ENCODE measurements around the gene ARID4B. TPM values are rescaled to one million over a fixed set of nuclear protein-coding genes. Genes with fewer than 3 reads are reported as not detected.

Gene ARID4B
- total and polyA plus RNA-seq, 2 of the 13 experiments (the other 11 are each of a cell fraction or from before 2014, with no cell fraction given): 9.7 to 24.6 TPM

DNA sequence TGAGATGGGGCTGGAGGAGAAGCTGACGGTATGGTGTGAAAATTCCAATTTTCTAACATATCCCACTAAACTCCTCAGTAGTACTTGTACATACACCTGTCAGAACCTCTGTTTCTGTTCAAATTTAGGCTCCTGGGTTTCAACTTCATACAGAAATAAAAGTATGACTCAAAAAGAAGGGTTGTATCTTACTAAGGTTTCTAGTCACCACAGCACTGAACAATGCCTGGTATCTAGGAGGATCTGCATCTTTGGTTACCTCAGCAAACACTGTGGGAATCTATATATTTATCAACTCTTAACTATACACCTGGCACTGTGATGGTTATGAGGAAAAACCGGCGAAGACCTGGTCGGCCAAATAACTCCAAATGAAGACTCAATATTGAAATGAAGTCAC, 180.7 kb downstream of the ARID4B start (continued):
- no peak for TF ChIP-seq ZNF776 (CRISPR knock-in tag; IDR thresholded peaks at IDR 0.05)
- TF ChIP-seq, protein P1, sequence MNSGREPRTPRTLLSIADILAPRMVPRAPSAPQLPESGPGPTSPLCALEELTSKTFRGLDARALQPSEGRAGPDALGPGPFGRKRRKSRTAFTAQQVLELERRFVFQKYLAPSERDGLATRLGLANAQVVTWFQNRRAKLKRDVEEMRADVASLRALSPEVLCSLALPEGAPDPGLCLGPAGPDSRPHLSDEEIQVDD (CRISPR knock-in tag; IDR thresholded peaks at IDR 0.05; ENCODE audit: borderline replicate concordance): no peak
- no peak for TF ChIP-seq RELA (CRISPR knock-in tag; IDR thresholded peaks at IDR 0.05)
- no peak for TF ChIP-seq EED (CRISPR knock-in tag; IDR thresholded peaks at IDR 0.05)
- no peak for TF ChIP-seq YEATS4 (CRISPR knock-in tag; IDR thresholded peaks at IDR 0.05; ENCODE audit: borderline replicate concordance)
- TF ChIP-seq BORCS8-MEF2B (CRISPR knock-in tag; IDR thresholded peaks at IDR 0.05): no peak
- TF ChIP-seq RCOR2 (CRISPR knock-in tag; IDR thresholded peaks at IDR 0.05): no peak

DNA sequence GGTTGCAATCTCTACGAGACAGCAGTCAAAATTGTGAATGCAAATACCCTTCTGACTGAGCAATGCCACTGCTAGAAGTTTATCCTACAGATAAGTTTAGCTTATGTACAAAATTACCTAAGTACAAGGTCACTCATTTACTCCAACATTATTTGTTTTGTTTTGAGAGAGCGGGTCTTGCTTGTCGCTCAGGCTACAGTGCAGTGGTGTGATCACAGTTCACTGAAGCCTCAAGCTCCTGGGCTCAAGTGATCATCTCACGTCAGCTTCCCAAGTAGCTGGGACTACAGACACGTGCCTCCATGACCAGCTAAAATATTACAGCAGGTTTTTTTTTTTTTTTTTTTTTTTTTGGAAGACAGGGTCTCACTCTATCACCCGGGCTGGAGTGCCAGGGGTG, 182.3 kb downstream of the ARID4B start:
- Histone ChIP-seq H3K27me3 (ENCODE audit: control insufficient read depth in 1 of 2, insufficient read depth in 2 of 2, low read length in 2 of 2) (no peaks in the 10 kb centered on the region), H3K36me3 (replicated peaks in 1 of 2; ENCODE audit: control insufficient read depth in 1 of 2, insufficient read depth in 2 of 2, low read length in 2 of 2) (peaks cover 17 to 55% of the 10 kb centered on the region in 2 experiments), H4K20me1 (ENCODE audit: insufficient read depth, low read length) (no peaks in the 10 kb centered on the region), H3K4me1 (ENCODE audit: insufficient read depth, low read length) (peaks cover 14% of the 10 kb centered on the region), H3K9me3 (ENCODE audit: low read length) (no peaks in the 10 kb centered on the region), H3K4me3 (replicated peaks in 1 of 3; ENCODE audit: insufficient read depth in 1 of 3, low read depth in 2 of 3, low read length in 3 of 3) (no peak overlapping the region), H3K9ac (ENCODE audit: insufficient read depth, low read depth, low read length) (no peak overlapping the region), H3K4me2 (ENCODE audit: low read depth, low read length) (peak overlapping the region; percentile 29; the same call in 1 of the 2 replicates), H3K79me2 (ENCODE audit: insufficient read depth, low read length) (peaks cover 9% of the 10 kb centered on the region), H2AFZ (ENCODE audit: low read length) (no peak overlapping the region), H3K27ac (ENCODE audit: extremely low read length, insufficient read depth, low read length) (peak overlapping the region; percentile 54)
- peak; percentile 39 for FAIRE-seq
- 53% methylated on average over 6 of the region's 6 CpGs for WGBS (ENCODE audit: low lambda C conversion rate)
- ATAC-seq: peak; percentile 91
- intact Hi-C loops (cut with micrococcal nuclease; ENCODE audit: unreplicated experiment) (no loop called here), in situ Hi-C loops (cut with HindIII; ENCODE audit: extremely low pct_ligation_motif_present, low pct_unique_long_range_greater_than_20kb) (no loop called here)
- ChIA-PET CTCF (ENCODE audit: low intra/inter-chr PET ratio, low total read pairs) (no interaction called here), POLR2A (interaction anchor here (1.1 to 2.5 kb wide), 4 partner anchors 8 to 16 kb away, joined by 3 to 9 read pairs (median 6); partner anchors contain the start of genes RBM34 and TOMM20)
- DNase-seq (ENCODE audit: low spot score): no peak
- BruUV-seq (replicated peaks): no TSS peak
- TF ChIP-seq ZFP36 (IDR thresholded peaks at IDR 0.05; ENCODE audit: borderline replicate concordance, low read depth, low read length, partially characterized antibody) (no peak), EED (CRISPR knock-in tag; IDR thresholded peaks at IDR 0.05) (no peak), ZBTB7A (CRISPR knock-in tag; IDR thresholded peaks at IDR 0.05) (0 out of 2 replicates have a peak, but pooled peaks have one; percentile 13), GATAD2A (CRISPR knock-in tag; IDR thresholded peaks at IDR 0.05) (peak; percentile 43; the same call in 1 of the 2 replicates)
- TF ChIP-seq, protein P2, sequence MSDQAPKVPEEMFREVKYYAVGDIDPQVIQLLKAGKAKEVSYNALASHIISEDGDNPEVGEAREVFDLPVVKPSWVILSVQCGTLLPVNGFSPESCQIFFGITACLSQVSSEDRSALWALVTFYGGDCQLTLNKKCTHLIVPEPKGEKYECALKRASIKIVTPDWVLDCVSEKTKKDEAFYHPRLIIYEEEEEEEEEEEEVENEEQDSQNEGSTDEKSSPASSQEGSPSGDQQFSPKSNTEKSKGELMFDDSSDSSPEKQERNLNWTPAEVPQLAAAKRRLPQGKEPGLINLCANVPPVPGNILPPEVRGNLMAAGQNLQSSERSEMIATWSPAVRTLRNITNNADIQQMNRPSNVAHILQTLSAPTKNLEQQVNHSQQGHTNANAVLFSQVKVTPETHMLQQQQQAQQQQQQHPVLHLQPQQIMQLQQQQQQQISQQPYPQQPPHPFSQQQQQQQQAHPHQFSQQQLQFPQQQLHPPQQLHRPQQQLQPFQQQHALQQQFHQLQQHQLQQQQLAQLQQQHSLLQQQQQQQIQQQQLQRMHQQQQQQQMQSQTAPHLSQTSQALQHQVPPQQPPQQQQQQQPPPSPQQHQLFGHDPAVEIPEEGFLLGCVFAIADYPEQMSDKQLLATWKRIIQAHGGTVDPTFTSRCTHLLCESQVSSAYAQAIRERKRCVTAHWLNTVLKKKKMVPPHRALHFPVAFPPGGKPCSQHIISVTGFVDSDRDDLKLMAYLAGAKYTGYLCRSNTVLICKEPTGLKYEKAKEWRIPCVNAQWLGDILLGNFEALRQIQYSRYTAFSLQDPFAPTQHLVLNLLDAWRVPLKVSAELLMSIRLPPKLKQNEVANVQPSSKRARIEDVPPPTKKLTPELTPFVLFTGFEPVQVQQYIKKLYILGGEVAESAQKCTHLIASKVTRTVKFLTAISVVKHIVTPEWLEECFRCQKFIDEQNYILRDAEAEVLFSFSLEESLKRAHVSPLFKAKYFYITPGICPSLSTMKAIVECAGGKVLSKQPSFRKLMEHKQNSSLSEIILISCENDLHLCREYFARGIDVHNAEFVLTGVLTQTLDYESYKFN (CRISPR knock-in tag; conservative IDR thresholded peaks at IDR 0.05): 0 out of 2 replicates have a peak, but pooled peaks have one; percentile 40
- TF ChIP-seq, protein P3, sequence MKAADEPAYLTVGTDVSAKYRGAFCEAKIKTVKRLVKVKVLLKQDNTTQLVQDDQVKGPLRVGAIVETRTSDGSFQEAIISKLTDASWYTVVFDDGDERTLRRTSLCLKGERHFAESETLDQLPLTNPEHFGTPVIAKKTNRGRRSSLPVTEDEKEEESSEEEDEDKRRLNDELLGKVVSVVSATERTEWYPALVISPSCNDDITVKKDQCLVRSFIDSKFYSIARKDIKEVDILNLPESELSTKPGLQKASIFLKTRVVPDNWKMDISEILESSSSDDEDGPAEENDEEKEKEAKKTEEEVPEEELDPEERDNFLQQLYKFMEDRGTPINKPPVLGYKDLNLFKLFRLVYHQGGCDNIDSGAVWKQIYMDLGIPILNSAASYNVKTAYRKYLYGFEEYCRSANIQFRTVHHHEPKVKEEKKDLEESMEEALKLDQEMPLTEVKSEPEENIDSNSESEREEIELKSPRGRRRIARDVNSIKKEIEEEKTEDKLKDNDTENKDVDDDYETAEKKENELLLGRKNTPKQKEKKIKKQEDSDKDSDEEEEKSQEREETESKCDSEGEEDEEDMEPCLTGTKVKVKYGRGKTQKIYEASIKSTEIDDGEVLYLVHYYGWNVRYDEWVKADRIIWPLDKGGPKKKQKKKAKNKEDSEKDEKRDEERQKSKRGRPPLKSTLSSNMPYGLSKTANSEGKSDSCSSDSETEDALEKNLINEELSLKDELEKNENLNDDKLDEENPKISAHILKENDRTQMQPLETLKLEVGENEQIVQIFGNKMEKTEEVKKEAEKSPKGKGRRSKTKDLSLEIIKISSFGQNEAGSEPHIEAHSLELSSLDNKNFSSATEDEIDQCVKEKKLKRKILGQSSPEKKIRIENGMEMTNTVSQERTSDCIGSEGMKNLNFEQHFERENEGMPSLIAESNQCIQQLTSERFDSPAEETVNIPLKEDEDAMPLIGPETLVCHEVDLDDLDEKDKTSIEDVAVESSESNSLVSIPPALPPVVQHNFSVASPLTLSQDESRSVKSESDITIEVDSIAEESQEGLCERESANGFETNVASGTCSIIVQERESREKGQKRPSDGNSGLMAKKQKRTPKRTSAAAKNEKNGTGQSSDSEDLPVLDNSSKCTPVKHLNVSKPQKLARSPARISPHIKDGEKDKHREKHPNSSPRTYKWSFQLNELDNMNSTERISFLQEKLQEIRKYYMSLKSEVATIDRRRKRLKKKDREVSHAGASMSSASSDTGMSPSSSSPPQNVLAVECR (CRISPR knock-in tag; IDR thresholded peaks at IDR 0.05; ENCODE audit: borderline replicate concordance): peak; percentile 32; the same call in 1 of the 2 replicates
- TF ChIP-seq, protein P4, sequence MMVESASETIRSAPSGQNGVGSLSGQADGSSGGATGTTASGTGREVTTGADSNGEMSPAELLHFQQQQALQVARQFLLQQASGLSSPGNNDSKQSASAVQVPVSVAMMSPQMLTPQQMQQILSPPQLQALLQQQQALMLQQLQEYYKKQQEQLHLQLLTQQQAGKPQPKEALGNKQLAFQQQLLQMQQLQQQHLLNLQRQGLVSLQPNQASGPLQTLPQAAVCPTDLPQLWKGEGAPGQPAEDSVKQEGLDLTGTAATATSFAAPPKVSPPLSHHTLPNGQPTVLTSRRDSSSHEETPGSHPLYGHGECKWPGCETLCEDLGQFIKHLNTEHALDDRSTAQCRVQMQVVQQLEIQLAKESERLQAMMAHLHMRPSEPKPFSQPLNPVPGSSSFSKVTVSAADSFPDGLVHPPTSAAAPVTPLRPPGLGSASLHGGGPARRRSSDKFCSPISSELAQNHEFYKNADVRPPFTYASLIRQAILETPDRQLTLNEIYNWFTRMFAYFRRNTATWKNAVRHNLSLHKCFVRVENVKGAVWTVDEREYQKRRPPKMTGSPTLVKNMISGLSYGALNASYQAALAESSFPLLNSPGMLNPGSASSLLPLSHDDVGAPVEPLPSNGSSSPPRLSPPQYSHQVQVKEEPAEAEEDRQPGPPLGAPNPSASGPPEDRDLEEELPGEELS (CRISPR knock-in tag; IDR thresholded peaks at IDR 0.05): 0 out of 2 replicates have a peak, but pooled peaks have one; percentile 19

All from HepG2 (cell line).